ENCODE data around the gene SSPN.

SSPN gene

GRCh38 chr12:26250801-26251200 lies 55.4 kb downstream of the SSPN start:
- DNase-seq: no peak
- H3K9me3 ChIP-seq (ENCODE audit: insufficient read depth, low read length, severe bottlenecking): peaks cover 5% of the 10 kb centered on the region

GRCh38 chr12:26251600-26251999 lies 56.2 kb downstream of the SSPN start:
- no peaks in the 10 kb centered on the region for H3K79me2 ChIP-seq (ENCODE audit: insufficient read depth, low read length)
- no peaks in the 10 kb centered on the region for H4K20me1 ChIP-seq (ENCODE audit: insufficient read depth, low read length)
- H3K9me3 ChIP-seq (ENCODE audit: insufficient read depth, low read length, severe bottlenecking): peaks cover 12% of the 10 kb centered on the region
- DNase-seq: no peak
- H3K27ac ChIP-seq (ENCODE audit: low read length): no peak overlapping the region
- no peak for TF ChIP-seq CTCF (IDR thresholded peaks at IDR 0.05; ENCODE audit: borderline replicate concordance, extremely low read depth, low read length, poor library complexity, severe bottlenecking)
- no peak for TF ChIP-seq EZH2 (IDR thresholded peaks at IDR 0.05; ENCODE audit: borderline replicate concordance, low read depth, low read length, severe bottlenecking)
- no peaks in the 10 kb centered on the region for H3K36me3 ChIP-seq (ENCODE audit: insufficient read depth, low read length)
- H3K4me2 ChIP-seq (ENCODE audit: insufficient read depth, low read length): no peak overlapping the region
- H3K4me1 ChIP-seq (ENCODE audit: insufficient read depth, low read length): no peaks in the 10 kb centered on the region
- peaks cover 2% of the 10 kb centered on the region for H3K27me3 ChIP-seq (ENCODE audit: insufficient read depth, low read length, poor library complexity)
- no peak overlapping the region for H3K9ac ChIP-seq (ENCODE audit: low read depth, low read length)
- no peak overlapping the region for H3K4me3 ChIP-seq (ENCODE audit: low read depth in 1 of 2, low read length in 2 of 2)
- no peak overlapping the region for H2AFZ ChIP-seq (ENCODE audit: low read depth, low read length)
- ATAC-seq (ENCODE audit: insufficient read depth, low read depth): no peak

More at GRCh38 chr12:26250801-26251200, 55.4 kb downstream of the SSPN start:
- H2AFZ ChIP-seq (ENCODE audit: low read depth, low read length): no peak overlapping the region
- peaks cover 2% of the 10 kb centered on the region for H3K27me3 ChIP-seq (ENCODE audit: insufficient read depth, low read length, poor library complexity)
- no peak overlapping the region for H3K4me2 ChIP-seq (ENCODE audit: insufficient read depth, low read length)
- no peak overlapping the region for H3K4me3 ChIP-seq (ENCODE audit: low read depth in 1 of 2, low read length in 2 of 2)
- H3K79me2 ChIP-seq (ENCODE audit: insufficient read depth, low read length): no peaks in the 10 kb centered on the region
- H4K20me1 ChIP-seq (ENCODE audit: insufficient read depth, low read length): no peaks in the 10 kb centered on the region
- TF ChIP-seq CTCF (IDR thresholded peaks at IDR 0.05; ENCODE audit: borderline replicate concordance, extremely low read depth, low read length, poor library complexity, severe bottlenecking): no peak
- no peak for TF ChIP-seq EZH2 (IDR thresholded peaks at IDR 0.05; ENCODE audit: borderline replicate concordance, low read depth, low read length, severe bottlenecking)
- no peak overlapping the region for H3K27ac ChIP-seq (ENCODE audit: low read length)
- no peak overlapping the region for H3K9ac ChIP-seq (ENCODE audit: low read depth, low read length)
- no peaks in the 10 kb centered on the region for H3K4me1 ChIP-seq (ENCODE audit: insufficient read depth, low read length)
- ATAC-seq (ENCODE audit: insufficient read depth, low read depth): no peak
- no peaks in the 10 kb centered on the region for H3K36me3 ChIP-seq (ENCODE audit: insufficient read depth, low read length)

- ATAC-seq (ENCODE audit: insufficient read depth, low read depth): no peak
Observed at GRCh38 chr12:26252946-26253345, 57.6 kb downstream of the SSPN start.

More at GRCh38 chr12:26252946-26253345, 57.6 kb downstream of the SSPN start:
- Histone ChIP-seq H3K79me2 (ENCODE audit: insufficient read depth, low read length) (no peaks in the 10 kb centered on the region), H3K9me3 (ENCODE audit: insufficient read depth, low read length, severe bottlenecking) (peaks cover 12% of the 10 kb centered on the region), H3K27ac (ENCODE audit: low read length) (no peak overlapping the region), H3K27me3 (ENCODE audit: insufficient read depth, low read length, poor library complexity) (no peaks in the 10 kb centered on the region), H3K4me1 (ENCODE audit: insufficient read depth, low read length) (no peaks in the 10 kb centered on the region), H4K20me1 (ENCODE audit: insufficient read depth, low read length) (no peaks in the 10 kb centered on the region), H3K9ac (ENCODE audit: low read depth, low read length) (no peak overlapping the region), H3K36me3 (ENCODE audit: insufficient read depth, low read length) (no peaks in the 10 kb centered on the region), H3K4me3 (ENCODE audit: low read depth in 1 of 2, low read length in 2 of 2) (no peak overlapping the region), H3K4me2 (ENCODE audit: insufficient read depth, low read length) (no peak overlapping the region), H2AFZ (ENCODE audit: low read depth, low read length) (no peak overlapping the region)
- no peak for TF ChIP-seq CTCF (IDR thresholded peaks at IDR 0.05; ENCODE audit: borderline replicate concordance, extremely low read depth, low read length, poor library complexity, severe bottlenecking)
- no peak for TF ChIP-seq EZH2 (IDR thresholded peaks at IDR 0.05; ENCODE audit: borderline replicate concordance, low read depth, low read length, severe bottlenecking)
- DNase-seq: no peak
